Natural killer cell (primary cell): ENCODE data around the gene ATP6V1G1. TPM values are rescaled to one million over a fixed set of nuclear protein-coding genes. Genes with fewer than 3 reads are reported as not detected.
"Not testable (repeated sequence)": the region's sequence is repeated elsewhere in the genome, so short reads cannot be mapped to it uniquely, and the experiment has no call there.

Experiments used
- ATAC-seq, 3 donors: fragments of 150-1000 bp in 2 of 3; fragments of 200-7000 bp in 1 of 3; cut with Tn5 transposase; 1 replicate in 1 of 3; 2 replicates in 2 of 3; pipeline ENCODE4 v1.10.0; 2021; ENCODE audit warnings: mild to moderate bottlenecking in 2 of 3, moderate library complexity in 2 of 3
- DNase-seq, 2 donors: peaks; one replicate each; pipeline versions ENCODE4 v3.0.0 to v3.0.0-alpha.2; 2013 to 2021; ENCODE audit warnings: mixed read lengths in 1 of 2
- H3K27ac ChIP-seq: one replicate; pipeline ENCODE4 v1.5.1; 2013; ENCODE audit warnings: mild to moderate bottlenecking, low read length
- H3K27me3 ChIP-seq: one replicate; pipeline ENCODE4 v1.6.1; 2013; ENCODE audit warnings: low read length; ENCODE audit not compliant: control insufficient read depth, insufficient read depth
- H3K36me3 ChIP-seq: one replicate; pipeline ENCODE4 v1.6.1; 2013; ENCODE audit warnings: low read length; ENCODE audit not compliant: control insufficient read depth, insufficient read depth
- H3K4me1 ChIP-seq: one replicate; pipeline ENCODE4 v1.6.1; 2013; ENCODE audit warnings: low read length; ENCODE audit not compliant: control insufficient read depth, insufficient read depth
- H3K4me3 ChIP-seq: one replicate; pipeline ENCODE4 v1.5.1; 2013; ENCODE audit warnings: low read length
- H3K9me3 ChIP-seq: one replicate; pipeline ENCODE4 v1.6.1; 2013; ENCODE audit warnings: low read length; ENCODE audit not compliant: control insufficient read depth, insufficient read depth
- H3K27ac Mint-ChIP-seq, 2 donors: one replicate each; pipeline ENCODE4 v1.8.0; 2022; ENCODE audit warnings: mild to moderate bottlenecking in 2 of 2, mixed read lengths in 2 of 2, moderate library complexity in 1 of 2
- H3K27me3 Mint-ChIP-seq, 2 donors: one replicate each; pipeline ENCODE4 v1.8.0; 2022; ENCODE audit warnings: low read depth in 2 of 2, mixed read lengths in 2 of 2
- H3K36me3 Mint-ChIP-seq: one replicate; pipeline ENCODE4 v1.8.0; 2022; ENCODE audit warnings: mixed read lengths
- H3K4me1 Mint-ChIP-seq, 2 donors: one replicate each; pipeline ENCODE4 v1.8.0; 2022; ENCODE audit warnings: mixed read lengths in 2 of 2
- H3K4me3 Mint-ChIP-seq: one replicate; pipeline ENCODE4 v1.8.0; 2022; ENCODE audit warnings: mild to moderate bottlenecking, moderate library complexity, mixed read lengths
- H3K9me3 Mint-ChIP-seq, 2 donors: one replicate each; pipeline ENCODE4 v1.8.0; 2022; ENCODE audit warnings: mixed read lengths in 2 of 2
- WGBS: methylation state at CpG from one replicate; pipeline ENCODE4 v1.1.7; 2013; ENCODE audit warnings: missing lambda C conversion rate; ENCODE audit not compliant: insufficient coverage; 5-methylcytosine and 5-hydroxymethylcytosine counted together
- intact Hi-C: fragments of 100-400 bp; cut with micrococcal nuclease; formaldehyde crosslinking; loops from one replicate; pipeline ENCODE4 v1.14.2; 2022
- total RNA-seq, 4 donors: library from RNA; stranded (reverse); fragments of 120-200 nt in 1 of 4; gene quantifications; one replicate each; pipeline versions ENCODE4 v1.2.3 to v1.2.4, GENCODE V29; 2013 to 2022
- TF ChIP-seq, protein P1 (sequence below): fragments of 200-600 bp; IDR thresholded peaks from one replicate; pipeline ENCODE4 v1.8.0; 2022; ENCODE audit warnings: antibody characterized with exemption

ATP6V1G1 gene
- total RNA-seq, 3 donors from 2014 or later (not counting 1 experiment from before 2014, with no cell fraction given): 83.8 to 101 (median 93.5) TPM

DNA sequence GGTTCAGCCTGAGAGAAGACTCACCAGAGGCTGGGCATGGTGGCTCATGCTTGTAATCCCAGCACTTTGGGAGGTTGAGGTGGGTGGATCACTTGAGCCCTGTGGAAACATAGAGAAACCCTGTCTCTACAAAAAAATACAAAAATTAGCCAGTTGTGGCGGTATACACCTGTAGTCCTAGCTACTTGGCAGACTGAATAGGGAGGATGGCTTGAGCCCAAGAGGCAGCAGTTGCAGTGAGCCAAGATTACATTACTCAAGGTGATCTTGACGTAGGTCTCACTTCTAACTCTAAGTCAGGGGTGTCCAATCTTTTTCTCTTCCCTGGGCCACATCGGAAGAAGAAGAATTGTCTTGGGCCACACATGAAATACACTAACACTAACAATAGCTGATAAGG, 16.2 kb upstream of the ATP6V1G1 start:
- no peaks in the 10 kb centered on the region for H3K36me3 ChIP-seq
- Mint-ChIP-seq H3K4me1 (no peaks in the 10 kb centered on the region), H3K9me3 (no peaks in the 10 kb centered on the region), H3K36me3 (no peaks in the 10 kb centered on the region), H3K4me3 (no peak overlapping the region), H3K27me3 (peaks cover 0 to 1% of the 10 kb centered on the region in 2 donors), H3K27ac (no peak overlapping the region)
- H3K9me3 ChIP-seq: no peaks in the 10 kb centered on the region
- H3K4me1 ChIP-seq: no peaks in the 10 kb centered on the region
- no peak for DNase-seq
- no peak overlapping the region for H3K27ac ChIP-seq
- TF ChIP-seq, protein P1, sequence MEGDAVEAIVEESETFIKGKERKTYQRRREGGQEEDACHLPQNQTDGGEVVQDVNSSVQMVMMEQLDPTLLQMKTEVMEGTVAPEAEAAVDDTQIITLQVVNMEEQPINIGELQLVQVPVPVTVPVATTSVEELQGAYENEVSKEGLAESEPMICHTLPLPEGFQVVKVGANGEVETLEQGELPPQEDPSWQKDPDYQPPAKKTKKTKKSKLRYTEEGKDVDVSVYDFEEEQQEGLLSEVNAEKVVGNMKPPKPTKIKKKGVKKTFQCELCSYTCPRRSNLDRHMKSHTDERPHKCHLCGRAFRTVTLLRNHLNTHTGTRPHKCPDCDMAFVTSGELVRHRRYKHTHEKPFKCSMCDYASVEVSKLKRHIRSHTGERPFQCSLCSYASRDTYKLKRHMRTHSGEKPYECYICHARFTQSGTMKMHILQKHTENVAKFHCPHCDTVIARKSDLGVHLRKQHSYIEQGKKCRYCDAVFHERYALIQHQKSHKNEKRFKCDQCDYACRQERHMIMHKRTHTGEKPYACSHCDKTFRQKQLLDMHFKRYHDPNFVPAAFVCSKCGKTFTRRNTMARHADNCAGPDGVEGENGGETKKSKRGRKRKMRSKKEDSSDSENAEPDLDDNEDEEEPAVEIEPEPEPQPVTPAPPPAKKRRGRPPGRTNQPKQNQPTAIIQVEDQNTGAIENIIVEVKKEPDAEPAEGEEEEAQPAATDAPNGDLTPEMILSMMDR: no peak
- H3K4me3 ChIP-seq: no peak overlapping the region
- no peaks in the 10 kb centered on the region for H3K27me3 ChIP-seq
- no peak for ATAC-seq
- intact Hi-C loops: no loop called here
- 93% methylated on average over 2 of the region's 3 CpGs for WGBS

DNA sequence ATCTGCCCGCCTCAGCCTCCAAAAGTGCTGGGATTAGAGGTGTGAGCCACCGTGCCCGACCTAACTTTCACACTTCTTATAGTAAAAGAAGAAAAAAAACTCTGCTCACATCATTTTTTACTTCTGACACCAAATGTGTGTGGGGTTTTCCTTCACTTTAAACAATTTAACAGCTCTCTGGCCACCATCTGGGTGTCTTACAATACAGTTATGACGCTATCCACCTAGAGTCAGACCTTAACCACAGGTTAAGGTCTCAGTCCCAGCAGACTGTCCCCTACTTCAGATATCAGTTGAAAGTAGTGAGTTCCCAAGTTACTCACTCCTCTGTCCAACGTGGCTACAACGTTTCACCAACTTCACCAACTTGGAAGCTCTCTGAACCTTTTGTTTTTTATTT, 15.4 kb upstream of the ATP6V1G1 start:
- Mint-ChIP-seq H3K4me1 (no peaks in the 10 kb centered on the region), H3K4me3 (no peak overlapping the region), H3K27me3 (no peaks in the 10 kb centered on the region), H3K27ac (no peak overlapping the region), H3K9me3 (no peaks in the 10 kb centered on the region), H3K36me3 (no peaks in the 10 kb centered on the region)
- no peak for DNase-seq
- peak; percentile 39 to 82 (median 79) for ATAC-seq
- intact Hi-C loops: no loop called here
- no peak overlapping the region for H3K4me3 ChIP-seq
- WGBS: 42% methylated on average over 4 of the region's 6 CpGs
- no peaks in the 10 kb centered on the region for H3K4me1 ChIP-seq
- H3K36me3 ChIP-seq: no peaks in the 10 kb centered on the region
- no peak overlapping the region for H3K27ac ChIP-seq
- no peaks in the 10 kb centered on the region for H3K9me3 ChIP-seq
- H3K27me3 ChIP-seq: no peaks in the 10 kb centered on the region
- TF ChIP-seq, protein P1: no peak

DNA sequence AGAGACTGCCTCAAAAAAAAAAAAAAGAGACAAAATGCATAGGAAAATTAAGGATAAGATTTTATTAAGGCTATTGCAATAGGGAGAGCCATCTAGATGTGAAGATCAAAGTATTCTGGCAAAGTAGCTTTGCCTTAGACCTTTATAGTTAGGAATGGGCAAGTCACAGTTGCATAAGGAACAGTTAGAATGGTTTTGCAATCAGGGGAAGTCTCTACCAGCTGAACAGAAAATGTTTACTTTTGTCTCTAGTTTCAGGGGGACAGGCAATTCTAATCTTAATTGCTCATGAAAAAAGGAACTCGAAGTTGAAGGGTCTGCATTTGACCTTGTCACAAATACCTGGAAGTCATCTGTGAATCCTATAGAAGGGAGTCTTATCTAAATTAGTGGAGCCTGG, 13.1 kb upstream of the ATP6V1G1 start:
- Histone ChIP-seq H3K27ac (no peak overlapping the region), H3K9me3 (no peaks in the 10 kb centered on the region), H3K27me3 (no peaks in the 10 kb centered on the region), H3K36me3 (no peaks in the 10 kb centered on the region), H3K4me3 (no peak overlapping the region), H3K4me1 (no peaks in the 10 kb centered on the region)
- Mint-ChIP-seq H3K27ac (no peak overlapping the region), H3K36me3 (no peaks in the 10 kb centered on the region), H3K4me1 (no peaks in the 10 kb centered on the region), H3K9me3 (no peaks in the 10 kb centered on the region), H3K4me3 (no peak overlapping the region), H3K27me3 (no peaks in the 10 kb centered on the region)
- no peak for DNase-seq
- ATAC-seq: no peak
- intact Hi-C loops: no loop called here
- 22% methylated on average over 1 of the region's 1 CpG for WGBS
- TF ChIP-seq, protein P1: no peak

DNA sequence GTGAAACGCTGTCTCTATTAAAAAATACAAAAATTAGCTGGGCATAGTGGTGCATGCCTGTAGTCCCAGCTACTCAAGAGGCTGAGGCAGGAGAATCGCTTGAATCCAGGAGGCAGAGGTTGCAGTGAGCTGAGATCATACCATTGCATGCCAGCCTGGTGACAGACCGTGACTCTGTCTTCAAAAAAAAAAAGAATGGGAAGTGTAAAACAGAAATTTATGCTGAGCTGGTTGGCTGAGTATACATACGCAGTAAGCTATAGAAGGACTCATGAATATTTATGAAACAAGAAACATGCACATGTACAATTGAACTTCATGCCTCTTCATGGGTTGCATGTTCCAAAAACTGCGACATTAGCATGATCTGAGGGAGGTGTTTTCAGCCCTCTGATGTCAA, 10.8 kb upstream of the ATP6V1G1 start:
- H3K27ac Mint-ChIP-seq, DNase-seq, H3K36me3 Mint-ChIP-seq, H3K9me3 ChIP-seq, H3K9me3 Mint-ChIP-seq, intact Hi-C loops, H3K27ac ChIP-seq, ATAC-seq, H3K36me3 ChIP-seq, H3K27me3 Mint-ChIP-seq, H3K4me1 ChIP-seq, H3K27me3 ChIP-seq, H3K4me3 Mint-ChIP-seq, H3K4me3 ChIP-seq, H3K4me1 Mint-ChIP-seq: not testable (repeated sequence)
- 92% methylated on average over 5 of the region's 5 CpGs for WGBS

DNA sequence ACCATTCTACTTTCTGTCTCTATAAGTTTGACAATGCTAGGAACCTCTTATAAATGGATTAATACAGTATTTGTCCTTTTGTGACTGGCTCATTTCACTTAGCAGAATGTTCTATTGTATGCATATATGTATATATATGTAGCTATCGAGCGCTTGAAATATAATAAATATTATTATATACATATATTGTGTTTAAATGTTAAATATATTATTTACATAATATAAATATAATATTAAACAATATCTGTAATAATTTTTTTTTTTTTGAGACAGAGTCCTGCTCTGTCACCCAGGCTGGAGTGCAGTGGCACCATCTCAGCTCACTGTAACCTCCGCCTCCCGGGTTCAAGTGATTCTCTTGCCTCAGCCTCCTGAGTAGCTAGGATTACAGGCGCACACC, 9.4 kb upstream of the ATP6V1G1 start:
- H3K9me3 ChIP-seq, DNase-seq, H3K36me3 ChIP-seq, H3K9me3 Mint-ChIP-seq, H3K27ac Mint-ChIP-seq, H3K4me3 Mint-ChIP-seq, H3K4me1 ChIP-seq, ATAC-seq, intact Hi-C loops, H3K36me3 Mint-ChIP-seq, H3K27ac ChIP-seq, H3K27me3 ChIP-seq, H3K4me1 Mint-ChIP-seq, H3K4me3 ChIP-seq, H3K27me3 Mint-ChIP-seq: not testable (repeated sequence)
- WGBS: 98% methylated on average over 3 of the region's 5 CpGs
